Mammary epithelial cell (primary cell): ENCODE data around the gene MYO9A.

Experiments
- CTCF ChIP-seq, 2 donors: IDR thresholded peaks in 1 of 2; conservative IDR thresholded peaks in 1 of 2; 2 replicates each; pipeline ENCODE4 v1.5.1; 2011 to 2012; ENCODE audit warnings: inconsistent platforms in 2 of 2, low read length in 2 of 2, mild to moderate bottlenecking in 2 of 2, control low read depth in 1 of 2, low read depth in 1 of 2; ENCODE audit not compliant: insufficient read depth in 1 of 2; ENCODE audit errors: extremely low read depth in 1 of 2
- EZH2 ChIP-seq: IDR thresholded peaks from 2 replicates; pipeline ENCODE4 v1.6.1; 2012; ENCODE audit warnings: low read length, inconsistent platforms, borderline replicate concordance

DNA sequence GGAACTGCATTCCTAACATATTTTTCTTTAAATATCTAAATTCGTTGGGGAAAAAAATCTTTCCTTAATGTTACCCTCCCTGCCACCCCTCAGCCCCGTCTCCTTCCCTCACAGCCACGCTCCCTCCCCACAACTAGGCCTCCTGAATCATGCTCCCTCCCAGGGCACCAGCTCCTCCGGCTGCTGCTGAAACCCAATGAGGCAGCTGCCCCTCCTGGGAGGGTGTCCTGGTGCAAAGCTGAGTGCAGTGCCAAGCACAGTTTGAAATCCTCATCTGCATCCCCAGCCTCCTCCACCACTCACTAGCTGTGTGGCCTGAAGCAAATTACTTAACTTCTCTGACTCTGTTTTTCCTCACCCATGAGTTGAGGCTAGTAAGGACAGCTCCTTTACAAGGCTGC is 310.3 kb downstream of the MYO9A start:
- TF ChIP-seq CTCF (conservative IDR thresholded peaks at IDR 0.05 in 1 of 2, IDR thresholded peaks at IDR 0.05 in 1 of 2; ENCODE audit: extremely low read depth in 1 of 2, insufficient read depth in 1 of 2, low read depth in 1 of 2, low read length in 2 of 2) (no peak), EZH2 (no peak)
